Nephron progenitor cell (in vitro differentiated cells): ENCODE results near the gene RPS8.
"Not testable (repeated sequence)": the region's sequence is repeated elsewhere in the genome, so short reads cannot be mapped to it uniquely, and the experiment has no call there.

Experiments used
- DNase-seq: peaks from one replicate; pipeline ENCODE4 v3.0.0; 2021
- H3K27ac Mint-ChIP-seq: 2 replicates; pipeline ENCODE4 v1.8.0; 2021; ENCODE audit warnings: mild to moderate bottlenecking, moderate library complexity, mixed read lengths
- H3K27me3 Mint-ChIP-seq: 2 replicates; pipeline ENCODE4 v1.8.0; 2021; ENCODE audit warnings: mild to moderate bottlenecking, low read depth, mixed read lengths; ENCODE audit not compliant: poor library complexity
- H3K36me3 Mint-ChIP-seq: 2 replicates; pipeline ENCODE4 v1.8.0; 2021; ENCODE audit warnings: low read depth, mixed read lengths
- H3K4me1 Mint-ChIP-seq: 2 replicates; pipeline ENCODE4 v1.8.0; 2021; ENCODE audit warnings: mixed read lengths
- H3K4me3 Mint-ChIP-seq: 2 replicates; pipeline ENCODE4 v1.8.0; 2021; ENCODE audit warnings: mild to moderate bottlenecking, moderate library complexity, mixed read lengths
- H3K9me3 Mint-ChIP-seq: 2 replicates; pipeline ENCODE4 v1.8.0; 2021; ENCODE audit warnings: mild to moderate bottlenecking, moderate library complexity, mixed read lengths
- TF ChIP-seq, protein P1 (sequence below): fragments of 200-600 bp; sonication (generic); IDR thresholded peaks from 2 replicates; pipeline ENCODE4 v1.5.0; 2021; ENCODE audit warnings: antibody characterized with exemption

Gene RPS8

DNA sequence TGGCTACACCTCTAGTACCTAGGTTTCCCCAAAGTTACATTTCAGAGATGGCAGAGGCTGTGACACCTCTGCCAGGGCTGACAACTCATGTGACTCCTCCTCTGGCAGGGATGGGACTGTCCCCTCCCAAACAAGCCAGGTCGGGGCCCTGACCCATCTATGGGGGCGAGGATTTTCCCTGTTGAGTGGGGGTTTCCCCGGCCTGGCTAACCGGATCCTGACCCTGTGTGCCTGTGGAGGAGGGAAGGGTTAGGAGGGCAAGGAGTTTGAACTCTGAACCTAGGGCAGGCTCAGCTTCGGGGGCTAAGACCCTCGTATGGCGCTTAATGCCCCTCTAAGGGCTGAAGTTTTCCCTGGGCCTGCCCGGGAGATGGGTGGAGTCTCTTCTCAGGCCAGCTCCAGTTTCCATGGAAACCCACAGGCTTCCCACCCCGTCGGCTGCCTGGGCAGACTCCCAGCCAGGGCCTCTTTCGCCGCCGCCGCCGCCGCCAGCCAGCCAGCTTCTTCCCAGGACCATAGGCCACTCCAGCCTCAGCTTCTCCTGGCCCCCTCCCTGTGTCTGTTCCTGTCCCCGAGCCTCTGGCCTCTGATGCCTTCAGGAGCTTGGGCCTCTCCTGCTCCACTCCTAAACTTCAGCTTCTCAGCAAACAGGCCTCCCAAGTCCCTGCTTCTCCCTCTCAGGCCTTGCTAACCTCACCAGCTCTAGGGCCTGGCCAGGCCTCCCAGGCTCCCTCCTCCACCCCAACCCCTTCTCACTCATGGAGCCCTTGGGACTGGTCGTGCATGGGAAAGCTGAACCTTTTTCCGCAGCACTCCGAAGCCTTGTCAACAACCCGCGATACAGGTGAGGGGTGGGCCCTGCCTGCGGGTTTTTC is 33.0 kb downstream of the RPS8 start, which contains the start of gene BTBD19:
Gene BTBD19 (plus strand): TSS at position 461 of the 875 bp plus-strand sequence. CDS start 298 bp downstream, at position 759.
- no peaks in the 10 kb centered on the region for H3K27me3 Mint-ChIP-seq
- H3K27ac Mint-ChIP-seq: peak within 1 kb of the TSS; percentile 100
- TF ChIP-seq, protein P1, sequence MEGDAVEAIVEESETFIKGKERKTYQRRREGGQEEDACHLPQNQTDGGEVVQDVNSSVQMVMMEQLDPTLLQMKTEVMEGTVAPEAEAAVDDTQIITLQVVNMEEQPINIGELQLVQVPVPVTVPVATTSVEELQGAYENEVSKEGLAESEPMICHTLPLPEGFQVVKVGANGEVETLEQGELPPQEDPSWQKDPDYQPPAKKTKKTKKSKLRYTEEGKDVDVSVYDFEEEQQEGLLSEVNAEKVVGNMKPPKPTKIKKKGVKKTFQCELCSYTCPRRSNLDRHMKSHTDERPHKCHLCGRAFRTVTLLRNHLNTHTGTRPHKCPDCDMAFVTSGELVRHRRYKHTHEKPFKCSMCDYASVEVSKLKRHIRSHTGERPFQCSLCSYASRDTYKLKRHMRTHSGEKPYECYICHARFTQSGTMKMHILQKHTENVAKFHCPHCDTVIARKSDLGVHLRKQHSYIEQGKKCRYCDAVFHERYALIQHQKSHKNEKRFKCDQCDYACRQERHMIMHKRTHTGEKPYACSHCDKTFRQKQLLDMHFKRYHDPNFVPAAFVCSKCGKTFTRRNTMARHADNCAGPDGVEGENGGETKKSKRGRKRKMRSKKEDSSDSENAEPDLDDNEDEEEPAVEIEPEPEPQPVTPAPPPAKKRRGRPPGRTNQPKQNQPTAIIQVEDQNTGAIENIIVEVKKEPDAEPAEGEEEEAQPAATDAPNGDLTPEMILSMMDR: no peak
- no peaks in the 10 kb centered on the region for H3K9me3 Mint-ChIP-seq
- peak; percentile 86 for DNase-seq
- H3K4me3 Mint-ChIP-seq: peak within 1 kb of the TSS; percentile 74
- H3K4me1 Mint-ChIP-seq: peaks cover 69% of the 10 kb centered on the region
- H3K36me3 Mint-ChIP-seq: peaks cover 11% of the 10 kb centered on the region

DNA sequence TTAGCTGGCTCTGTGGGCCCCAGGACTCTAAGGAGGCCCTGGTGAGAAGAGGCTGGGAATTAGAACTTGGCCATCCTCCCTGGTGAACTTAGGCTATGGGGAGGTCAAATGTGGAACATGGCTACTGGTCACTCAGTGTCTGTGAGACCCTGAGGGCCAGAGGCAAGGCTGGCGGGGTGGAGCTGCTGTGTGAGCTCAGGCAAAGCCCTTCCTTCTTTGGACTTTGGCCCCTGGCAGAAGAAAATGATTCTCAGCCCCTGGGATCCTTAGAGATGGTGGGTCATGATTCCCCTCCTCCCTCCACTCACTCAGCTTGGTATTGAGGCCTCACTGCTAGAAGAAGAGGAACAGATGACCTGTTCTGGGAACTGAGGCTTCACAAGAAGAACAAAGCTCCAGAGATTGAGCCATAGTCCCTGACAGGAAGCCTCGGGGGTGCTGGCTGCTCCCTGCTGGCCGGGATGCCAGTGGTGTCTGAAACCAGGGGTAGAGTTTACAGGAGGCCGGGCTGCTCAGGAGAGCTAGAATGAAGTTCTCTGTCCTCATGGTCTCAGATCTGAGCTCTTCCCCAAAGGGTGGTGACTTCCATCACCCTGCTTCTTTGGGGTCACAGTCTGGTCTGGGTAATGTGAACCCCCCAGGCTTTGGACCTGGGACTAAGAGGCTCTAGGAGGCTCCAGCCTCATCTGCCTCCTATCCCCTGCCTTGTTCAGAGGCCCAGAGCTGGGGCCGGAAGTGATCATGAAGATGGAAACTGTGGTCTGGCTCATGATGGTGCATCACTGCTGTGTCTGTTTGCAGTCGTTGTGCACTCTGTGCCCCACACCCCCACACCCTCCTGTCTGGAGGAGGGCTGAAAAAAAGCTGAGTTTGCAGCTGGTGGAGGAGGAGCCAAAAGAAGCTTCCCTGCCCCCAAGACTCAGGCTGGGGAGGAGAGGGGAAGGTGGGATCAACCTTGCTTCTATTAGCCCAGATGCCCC is 33.9 kb downstream of the RPS8 start:
- Mint-ChIP-seq H3K4me1 (peaks cover 73% of the 10 kb centered on the region), H3K27me3 (no peaks in the 10 kb centered on the region), H3K36me3 (peaks cover 9% of the 10 kb centered on the region), H3K27ac (peak overlapping the region; percentile 100), H3K9me3 (no peaks in the 10 kb centered on the region), H3K4me3 (peak overlapping the region; percentile 74)
- TF ChIP-seq, protein P1: no peak
- DNase-seq: no peak

DNA sequence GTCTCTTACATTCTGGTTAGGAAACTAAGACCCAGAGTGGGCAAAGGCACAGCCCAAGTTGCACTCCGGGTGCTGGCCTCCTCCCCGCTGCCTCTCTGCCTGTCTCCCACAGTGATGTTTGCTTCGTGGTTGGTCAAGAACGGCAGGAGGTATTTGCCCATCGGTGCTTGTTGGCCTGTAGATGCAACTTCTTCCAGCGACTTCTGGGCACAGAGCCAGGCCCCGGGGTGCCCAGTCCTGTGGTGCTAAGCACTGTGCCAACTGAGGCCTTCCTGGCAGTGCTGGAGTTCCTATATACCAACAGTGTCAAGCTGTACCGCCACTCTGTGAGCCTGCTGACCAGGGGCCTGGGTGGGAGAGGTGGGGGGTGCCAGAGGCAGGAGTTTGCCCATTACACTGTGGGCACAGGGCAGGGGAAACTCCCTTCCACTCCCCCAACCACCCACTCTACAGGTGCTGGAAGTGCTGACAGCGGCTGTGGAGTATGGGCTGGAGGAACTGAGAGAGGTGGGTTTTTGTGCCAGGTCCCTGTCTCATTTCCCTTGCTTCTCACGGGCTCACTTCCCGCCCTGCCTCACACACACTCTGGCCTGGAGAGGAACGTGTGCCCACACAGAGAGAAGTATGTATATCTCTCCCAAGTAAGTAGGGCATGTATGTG is 34.9 kb downstream of the RPS8 start:
- no peak overlapping the region for H3K4me3 Mint-ChIP-seq
- H3K27me3 Mint-ChIP-seq: no peaks in the 10 kb centered on the region
- TF ChIP-seq, protein P1: no peak
- peaks cover 13% of the 10 kb centered on the region for H3K36me3 Mint-ChIP-seq
- H3K9me3 Mint-ChIP-seq: no peaks in the 10 kb centered on the region
- H3K27ac Mint-ChIP-seq: no peak overlapping the region
- peaks cover 76% of the 10 kb centered on the region for H3K4me1 Mint-ChIP-seq
- no peak for DNase-seq

GRCh38 chr1:44810762-44811105 is 35.4 kb downstream of the RPS8 start:
- Mint-ChIP-seq H3K27ac (peak overlapping the region; percentile 0), H3K36me3 (peaks cover 14% of the 10 kb centered on the region), H3K4me1 (peaks cover 76% of the 10 kb centered on the region), H3K4me3 (peak overlapping the region; percentile 8)
- not testable (repeated sequence) for H3K27me3 Mint-ChIP-seq, DNase-seq, H3K9me3 Mint-ChIP-seq

- no peak for DNase-seq
- peaks cover 14% of the 10 kb centered on the region for H3K36me3 Mint-ChIP-seq
- H3K27me3 Mint-ChIP-seq: no peaks in the 10 kb centered on the region
- H3K4me3 Mint-ChIP-seq: peak overlapping the region; percentile 8
- TF ChIP-seq, protein P1: no peak
- H3K4me1 Mint-ChIP-seq: peaks cover 76% of the 10 kb centered on the region
- H3K9me3 Mint-ChIP-seq: no peaks in the 10 kb centered on the region
- H3K27ac Mint-ChIP-seq: peak overlapping the region; percentile 0
These were observed 35.9 kb downstream of the RPS8 start for GRCh38 chr1:44811234-44811633.
